Kidney tubule cell (primary cell): ENCODE data around the gene NGFR.
A peak's percentile ranks its signal among the peaks of the same experiment; 100 is the strongest.

Source experiments
- DNase-seq: peaks from one replicate; pipeline ENCODE4 v3.0.0-alpha.2; 2018; ENCODE audit warnings: low spot score

NGFR gene

DNA sequence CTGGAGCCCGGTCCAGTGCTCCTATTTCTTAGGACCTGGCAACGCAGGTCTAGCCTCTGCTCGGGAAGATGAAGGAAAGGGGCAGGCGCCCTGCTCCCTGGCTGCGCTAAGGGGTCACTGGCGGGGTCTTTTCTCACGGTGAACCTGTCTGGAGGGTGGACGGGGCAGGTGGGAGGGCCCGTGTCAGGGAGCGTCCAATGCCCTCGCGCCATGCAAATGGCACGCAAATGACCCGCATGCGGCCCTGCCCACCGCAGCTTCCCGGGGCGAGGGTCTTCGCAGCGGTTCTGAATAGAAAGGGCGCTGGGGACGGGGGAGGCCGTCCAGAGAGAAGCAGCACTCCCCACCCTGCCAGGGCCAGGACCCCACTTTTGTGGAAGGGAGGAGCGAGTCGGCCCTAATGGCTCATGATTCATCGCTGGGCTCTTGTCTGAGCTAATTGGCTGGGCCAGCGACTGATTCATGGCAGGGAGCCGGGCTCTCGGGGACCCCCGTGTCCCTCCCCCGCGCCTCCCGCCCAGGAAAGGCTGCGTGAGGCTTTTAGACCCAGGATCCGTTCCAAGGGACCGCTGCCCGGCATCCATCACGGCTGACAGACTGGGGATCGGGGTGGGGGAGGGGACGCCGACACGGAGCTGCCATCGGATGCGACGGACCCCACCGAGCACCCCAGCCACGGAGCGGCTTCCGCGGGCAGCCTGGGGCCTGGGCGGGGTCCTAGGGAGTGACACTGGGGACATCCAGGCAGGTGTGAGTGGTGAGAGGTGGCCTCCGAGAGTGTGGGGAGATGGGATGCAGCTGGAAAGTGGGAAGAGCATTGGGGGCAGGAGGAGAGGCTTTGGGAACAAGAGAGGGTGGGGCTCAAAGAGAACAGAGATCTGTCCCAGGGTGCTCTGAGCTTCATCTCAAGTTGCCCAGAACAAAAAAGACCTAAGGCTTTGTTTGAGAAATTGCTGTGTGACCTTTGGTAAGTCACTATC, 25.0 kb upstream of the NGFR start:
- no peak for DNase-seq

DNA sequence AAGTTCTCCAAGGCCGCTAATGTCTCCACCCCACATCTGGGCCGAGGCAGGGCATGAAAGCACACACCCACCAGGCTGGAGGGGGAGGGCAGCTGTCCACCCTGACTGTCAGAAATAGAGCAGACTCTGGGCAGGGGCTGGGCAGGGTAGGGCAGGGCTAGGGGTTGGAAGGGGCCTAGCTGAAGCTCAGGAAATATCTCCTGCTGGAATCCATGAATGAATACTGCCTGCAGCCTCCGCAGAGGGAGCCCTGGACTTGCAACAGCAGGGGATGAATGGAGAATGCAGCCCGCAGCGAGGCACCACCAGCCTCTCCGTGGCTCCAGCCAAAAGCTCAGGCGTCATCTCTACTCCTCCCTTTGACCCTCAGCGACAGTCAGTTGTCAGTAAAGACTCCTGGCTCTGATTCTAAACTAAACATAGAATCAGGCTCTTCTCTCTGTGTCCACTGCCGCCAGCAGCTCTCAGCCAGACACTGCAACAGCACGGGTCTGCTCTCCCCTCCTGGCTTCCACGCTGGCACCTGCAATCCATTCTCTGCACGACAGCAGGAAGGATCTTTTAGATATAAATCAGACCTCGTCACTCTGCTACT, 23.9 kb upstream of the NGFR start:
- DNase-seq: no peak

DNA sequence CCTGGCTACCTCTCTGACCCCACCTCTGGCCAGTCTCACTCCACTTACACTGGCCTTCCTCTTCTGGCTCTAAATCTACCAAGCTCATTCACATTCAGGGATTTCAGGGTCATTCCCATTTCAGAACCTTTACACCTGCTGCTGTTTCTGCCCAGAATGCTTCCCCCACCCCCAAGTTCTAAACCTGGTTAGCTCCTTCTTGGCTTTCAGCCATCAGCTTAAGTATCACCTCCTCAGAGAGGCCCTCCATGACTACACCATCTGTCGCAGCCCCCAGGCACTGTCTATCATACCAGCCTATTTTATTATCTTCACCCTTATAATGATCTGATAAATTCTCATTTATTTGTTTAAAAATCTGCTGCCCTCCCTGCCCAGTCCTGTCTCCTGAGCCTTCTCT, 23.3 kb upstream of the NGFR start:
- no peak for DNase-seq

DNA sequence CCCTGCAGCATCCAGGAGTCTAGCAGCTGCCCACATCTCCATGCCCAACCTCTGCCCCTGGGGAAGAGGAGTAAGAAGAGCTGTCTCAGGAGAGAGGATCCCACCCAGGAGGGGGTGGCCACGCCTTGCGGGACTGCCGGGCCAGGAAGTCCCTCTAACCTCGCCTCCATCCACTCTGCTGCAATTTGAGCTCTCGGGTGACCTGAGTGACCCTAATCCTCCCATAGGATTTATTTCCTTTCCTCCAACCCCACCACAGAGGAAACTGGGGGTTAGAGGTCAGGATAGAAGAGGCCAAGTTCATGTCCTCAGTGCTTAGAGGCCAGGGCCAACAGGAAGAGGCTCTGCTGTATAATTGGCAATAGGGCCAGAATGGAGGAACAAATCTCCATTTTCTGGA, 22.6 kb upstream of the NGFR start:
- no peak for DNase-seq

DNA sequence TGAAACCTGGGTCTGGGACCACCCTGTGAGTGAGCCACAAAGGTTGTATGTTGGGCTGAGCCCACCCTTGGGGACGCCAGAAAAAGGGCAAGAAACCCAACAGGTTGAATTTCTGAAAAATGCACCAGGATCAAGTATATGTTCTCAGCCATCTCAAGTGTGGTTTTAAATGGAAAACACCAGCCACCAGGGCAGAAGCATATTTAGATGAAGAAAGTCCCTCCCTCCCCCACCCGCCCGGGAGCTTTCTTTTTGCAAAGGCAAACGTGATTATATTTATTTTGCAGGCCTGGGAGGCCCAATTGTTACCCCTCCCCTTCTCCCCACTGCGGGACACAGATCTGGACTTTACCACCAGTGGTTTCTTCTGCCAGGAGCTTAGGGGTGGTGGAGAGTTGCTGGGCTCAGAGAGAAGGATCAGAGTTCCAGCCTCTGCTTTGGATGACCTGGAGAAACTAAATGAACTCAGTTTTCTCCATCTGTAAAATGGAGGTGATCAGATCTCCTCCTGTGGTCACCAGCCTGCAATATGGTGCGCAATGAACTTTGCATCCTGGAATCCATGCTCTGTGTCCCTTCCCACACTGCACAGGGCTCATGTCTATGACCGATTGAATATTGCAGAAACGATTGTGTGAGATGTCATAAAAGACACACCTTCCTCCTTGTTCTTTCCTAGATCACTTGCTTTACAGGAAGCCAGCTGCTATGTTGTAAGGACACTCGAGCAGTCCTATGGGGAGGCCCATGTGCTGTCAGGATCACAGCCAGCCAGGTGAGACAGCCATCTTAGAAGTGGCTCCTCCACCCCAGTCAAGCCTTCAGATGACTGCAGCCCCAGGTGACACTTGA, 21.0 kb upstream of the NGFR start:
- no peak for DNase-seq

DNA sequence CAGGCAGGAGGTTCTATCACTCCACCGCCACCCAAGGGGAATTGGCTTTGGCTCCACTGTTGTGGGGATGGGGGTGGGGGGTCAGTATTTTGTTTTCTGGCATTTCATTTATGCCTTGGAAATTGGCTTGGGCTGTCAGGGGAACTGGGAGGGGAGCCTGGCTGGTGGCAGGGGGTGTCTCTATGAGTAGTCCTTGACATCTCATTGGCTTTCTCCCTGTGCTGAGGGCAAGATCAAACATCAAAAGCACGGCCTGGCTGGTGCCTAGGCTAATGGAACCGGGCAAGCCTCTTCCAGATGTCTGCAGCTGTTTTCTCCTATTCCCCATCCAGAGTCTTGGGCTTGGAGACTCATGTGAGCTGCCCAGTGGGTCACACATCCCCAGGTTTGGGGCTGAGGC, 17.4 kb upstream of the NGFR start:
- no peak for DNase-seq

DNA sequence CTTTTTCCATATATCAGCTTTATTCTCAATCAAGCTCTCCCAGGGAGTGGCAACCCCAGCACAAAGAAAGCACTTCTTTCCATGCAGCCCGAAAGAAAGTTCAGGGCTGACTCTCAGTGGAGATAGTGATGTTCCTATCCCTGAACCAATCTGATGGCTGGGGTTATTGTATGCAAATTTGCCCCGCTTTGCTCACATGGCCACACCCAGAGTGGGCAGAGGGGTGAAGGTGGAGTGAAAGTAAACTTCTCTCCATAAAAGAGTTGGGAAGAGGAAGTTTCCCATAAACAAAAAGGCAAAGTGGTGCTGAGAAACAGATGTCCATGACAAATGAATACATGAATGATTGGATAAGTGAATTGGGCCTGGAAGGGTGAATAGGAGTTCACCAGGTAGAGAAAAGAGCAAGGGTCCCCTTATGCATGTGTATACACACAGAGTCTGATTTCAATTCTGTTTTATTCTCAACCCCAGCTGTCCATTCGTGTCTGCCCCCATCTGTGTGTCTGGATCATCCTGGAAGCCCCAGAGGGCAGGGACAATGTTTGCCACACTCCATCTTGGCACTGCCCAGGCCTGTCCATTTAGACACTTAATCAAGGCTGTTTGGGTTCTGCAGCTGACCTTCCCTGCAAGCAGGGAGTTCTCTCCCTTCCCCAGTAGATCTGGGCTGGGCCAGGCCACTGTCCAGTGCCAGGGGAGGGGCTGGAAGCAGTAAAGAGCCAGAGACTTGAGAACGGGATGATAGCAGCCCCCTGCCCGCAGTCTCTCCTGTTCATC, 14.1 kb upstream of the NGFR start:
- DNase-seq: no peak

DNA sequence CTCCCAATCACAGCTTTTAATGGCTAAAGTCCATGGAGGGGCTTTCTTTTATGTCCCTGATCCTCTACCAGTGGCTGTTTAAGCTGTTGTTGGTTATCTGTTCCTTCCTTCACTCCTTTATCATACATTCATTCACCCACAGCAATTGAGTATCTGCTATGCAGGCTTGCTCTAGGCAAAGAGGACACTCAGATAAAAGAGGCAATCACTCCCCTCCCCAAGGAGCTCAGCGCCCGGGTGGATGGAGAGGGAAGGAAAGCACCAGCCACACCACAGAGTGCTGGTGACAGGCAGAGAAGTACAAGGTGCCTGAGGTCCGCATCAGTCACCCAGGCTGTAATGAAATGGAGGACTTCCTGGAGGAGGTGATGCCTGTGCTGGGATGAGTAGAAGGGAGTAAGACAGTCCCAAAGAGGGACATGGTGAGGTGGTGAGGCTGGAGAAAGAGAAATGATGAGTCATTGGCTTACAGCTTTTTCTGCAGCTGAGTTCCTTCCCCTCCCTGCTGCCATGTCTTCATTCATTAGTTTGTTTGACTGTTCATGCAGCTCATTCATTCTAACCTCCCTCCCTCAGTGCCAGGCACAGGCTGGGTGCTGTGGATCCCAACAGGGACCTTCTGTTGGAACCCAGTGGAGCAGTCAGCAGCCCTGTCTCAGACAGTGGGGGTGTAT, 12.8 kb upstream of the NGFR start:
- DNase-seq: peak; percentile 22

DNA sequence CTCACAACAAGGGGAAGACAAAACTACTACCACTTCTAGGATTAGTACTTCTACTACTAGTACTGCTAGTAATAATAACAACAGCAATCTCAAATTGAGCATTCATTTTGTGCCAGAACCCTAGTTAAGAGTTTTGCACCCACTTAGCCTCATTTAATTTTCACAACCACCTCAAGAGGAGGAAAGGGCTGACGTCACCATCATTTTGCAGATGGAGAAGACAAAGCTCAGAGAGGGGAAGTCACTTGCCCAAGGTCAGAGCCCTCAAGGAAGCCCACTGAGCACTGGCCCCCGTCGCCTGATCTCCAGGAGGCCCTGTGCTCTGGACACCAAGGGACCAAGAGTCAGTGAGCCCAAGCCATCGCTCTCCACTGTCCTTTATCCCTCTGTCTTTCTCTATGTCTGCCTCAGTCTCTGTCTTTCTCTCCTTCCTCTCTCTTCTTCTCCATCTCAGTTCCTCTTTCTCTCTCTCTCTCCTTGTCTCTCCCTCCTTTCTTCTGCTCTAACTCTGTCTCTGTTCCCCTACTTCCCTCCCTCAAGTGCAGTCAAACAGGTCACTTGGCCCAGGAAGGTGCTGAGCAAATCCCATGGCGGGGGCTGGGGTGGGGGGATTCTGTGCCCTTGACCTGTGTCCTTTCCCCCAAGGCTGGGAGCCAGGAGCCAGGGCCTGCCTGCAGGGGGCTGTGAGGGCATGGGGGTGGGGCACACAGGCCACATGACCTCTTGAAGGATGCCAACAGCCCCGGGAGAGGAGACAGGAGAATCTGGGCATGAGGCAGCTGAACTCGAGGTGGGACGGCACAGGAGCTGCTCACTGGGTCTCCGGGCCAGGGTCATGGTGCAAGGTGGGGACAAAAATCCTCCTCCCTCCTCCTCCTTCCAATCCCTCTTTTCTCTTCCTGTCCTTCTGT, 11.2 kb upstream of the NGFR start:
- no peak for DNase-seq

DNA sequence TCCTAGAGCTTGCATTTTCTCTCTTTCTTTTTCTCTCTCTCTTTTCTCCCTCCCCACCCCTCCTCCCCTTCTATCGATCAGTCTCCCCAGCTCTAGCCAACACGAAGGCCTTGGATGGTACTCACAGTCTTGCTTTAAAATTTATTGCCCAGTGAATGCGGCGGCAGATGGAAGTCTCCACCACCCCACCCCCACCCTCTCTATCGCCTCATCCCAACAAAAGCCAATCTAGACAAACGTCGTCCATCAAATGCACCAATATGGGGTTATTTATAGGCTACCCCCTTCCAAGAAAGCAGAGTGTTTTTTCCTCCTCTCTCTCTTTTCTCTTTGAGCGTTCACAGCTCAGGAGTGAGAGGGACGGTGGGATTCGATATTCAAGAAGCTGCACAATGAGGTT, 10.5 kb upstream of the NGFR start:
- no peak for DNase-seq

DNA sequence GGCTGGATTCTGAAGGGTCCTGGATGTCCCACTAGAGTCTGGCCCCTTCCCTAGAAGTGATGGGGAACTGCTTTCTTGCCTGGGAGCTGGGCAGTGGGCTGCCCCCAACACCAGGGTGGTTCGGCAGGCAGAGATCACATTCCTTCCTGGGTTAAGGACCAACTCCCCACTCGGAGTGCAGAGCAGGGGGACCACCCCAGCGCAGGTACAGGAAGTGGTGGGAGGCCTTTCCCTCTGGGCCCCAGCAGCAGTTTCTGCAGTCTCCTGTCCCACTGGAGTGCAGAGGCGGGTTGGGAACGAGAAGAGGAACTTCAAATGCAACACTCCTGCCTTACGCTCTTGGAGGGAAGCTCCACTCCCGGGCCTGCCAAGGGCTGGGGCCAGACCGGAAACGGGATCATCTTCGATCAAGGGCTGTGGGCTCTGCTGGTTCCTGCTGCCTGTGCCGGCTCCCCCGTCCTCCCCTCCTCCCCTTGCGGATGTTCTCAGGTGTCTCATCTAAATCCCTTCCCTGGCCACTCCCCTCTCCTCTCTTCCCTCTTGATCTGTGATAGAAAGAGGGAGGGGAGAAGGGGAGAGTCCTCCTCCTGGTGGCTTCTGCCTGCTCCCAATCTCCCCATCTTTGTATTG, 9.0 kb upstream of the NGFR start:
- no peak for DNase-seq

DNA sequence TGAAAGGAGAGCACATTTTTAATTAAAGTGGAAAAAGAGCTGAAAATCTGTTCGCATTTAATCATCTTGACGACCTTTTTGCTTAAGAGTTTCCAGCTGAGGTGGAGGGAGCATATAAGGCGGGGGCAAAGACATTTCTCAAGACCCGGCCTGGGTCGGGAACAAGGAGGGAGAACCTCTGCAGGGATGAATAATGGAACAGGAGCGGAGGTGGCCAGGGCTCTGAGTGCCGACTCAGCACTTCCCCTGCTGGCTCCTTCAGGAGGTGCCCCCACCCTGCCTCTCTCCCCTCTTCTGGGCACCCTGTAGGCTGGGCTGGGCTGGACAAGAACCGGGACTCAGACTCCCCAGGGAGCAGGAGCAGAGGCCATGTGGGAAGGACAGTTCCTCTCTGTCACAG, 7.9 kb upstream of the NGFR start:
- DNase-seq: no peak

DNA sequence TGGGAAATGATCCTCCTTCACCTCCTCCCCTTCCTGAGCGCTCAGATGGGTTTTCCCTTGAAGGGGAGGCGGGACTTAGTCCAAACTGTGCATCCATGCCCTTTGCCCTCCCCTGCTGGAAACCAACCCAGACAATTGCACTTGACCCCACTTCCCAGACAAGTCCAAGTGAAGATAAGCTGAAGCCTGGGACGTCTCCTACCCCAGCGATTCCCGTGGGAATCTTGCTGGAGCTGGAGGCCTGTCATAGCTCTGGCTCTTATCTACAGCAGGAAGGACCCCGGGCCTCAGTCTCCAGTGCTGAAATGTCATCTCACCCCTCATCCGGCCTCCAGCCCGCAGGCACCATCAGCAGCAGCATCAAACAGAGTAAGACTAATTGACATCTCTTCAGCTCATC, 6.5 kb upstream of the NGFR start:
- DNase-seq: no peak

DNA sequence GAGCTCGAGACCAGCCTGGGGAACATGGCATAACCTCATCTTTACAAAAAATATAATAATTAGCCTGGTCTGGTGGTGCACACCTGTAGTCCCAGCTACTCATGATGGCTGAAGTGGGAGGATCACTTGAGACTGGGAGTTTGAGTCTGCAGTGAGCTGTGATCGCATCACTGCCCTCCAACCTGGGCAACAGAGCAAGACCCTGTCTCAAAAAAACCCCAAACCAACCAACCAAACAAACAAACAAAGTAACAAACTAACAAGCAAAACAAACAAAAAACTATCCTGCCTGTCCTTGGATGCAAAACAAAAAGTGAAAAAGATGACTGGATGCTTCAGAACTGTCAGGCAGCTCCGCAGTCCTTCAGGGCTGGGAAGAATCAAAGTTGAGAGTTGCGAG, 5.7 kb upstream of the NGFR start:
- DNase-seq: no peak

DNA sequence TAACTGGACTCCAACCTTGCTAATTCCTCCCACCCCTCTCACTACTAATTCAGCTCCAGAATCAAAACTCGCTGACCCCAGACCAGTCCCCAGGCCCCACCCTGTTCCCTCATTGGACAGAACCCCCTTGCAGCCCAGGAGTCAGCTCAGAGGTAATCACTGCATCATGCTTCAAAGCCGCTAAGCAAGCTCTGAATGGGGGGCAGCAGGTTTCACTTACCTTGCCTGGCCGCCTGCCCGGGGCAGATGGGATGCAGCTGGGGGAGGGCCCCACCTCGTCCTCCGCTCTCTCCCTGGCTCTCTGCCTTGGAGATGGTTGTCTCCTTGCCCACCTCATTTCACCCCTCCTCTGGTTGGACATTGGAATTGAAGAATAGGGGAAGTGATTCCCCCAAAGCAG, 4.8 kb upstream of the NGFR start:
- DNase-seq: no peak

DNA sequence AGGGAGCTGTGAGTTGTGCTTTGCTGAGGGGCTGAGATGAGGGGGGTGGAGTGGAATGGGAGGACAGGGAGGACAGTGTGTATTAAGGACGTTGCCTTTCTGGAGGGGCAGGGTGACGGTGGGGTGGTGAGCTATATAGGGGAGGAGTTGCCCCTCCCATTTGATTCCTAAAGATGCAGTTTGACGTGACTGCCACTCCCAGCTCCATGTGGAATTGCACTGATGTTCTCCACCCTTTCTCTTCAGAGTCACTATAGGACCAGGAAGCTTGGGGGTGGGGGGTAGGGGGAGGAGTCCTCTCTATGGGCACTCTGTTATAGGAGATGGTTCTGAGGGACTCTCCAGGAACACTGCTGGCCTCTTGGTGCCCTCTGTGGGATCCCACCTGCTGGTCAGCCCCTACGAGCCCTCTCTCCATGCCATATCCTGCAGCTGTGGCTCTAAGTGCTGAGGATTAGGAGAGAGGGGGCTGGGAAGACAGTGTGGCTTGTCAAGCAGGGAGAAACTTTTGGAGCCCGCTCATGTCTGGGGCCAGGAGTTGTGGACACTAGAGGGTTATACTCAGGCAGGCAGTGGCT, 3.8 kb upstream of the NGFR start:
- no peak for DNase-seq

DNA sequence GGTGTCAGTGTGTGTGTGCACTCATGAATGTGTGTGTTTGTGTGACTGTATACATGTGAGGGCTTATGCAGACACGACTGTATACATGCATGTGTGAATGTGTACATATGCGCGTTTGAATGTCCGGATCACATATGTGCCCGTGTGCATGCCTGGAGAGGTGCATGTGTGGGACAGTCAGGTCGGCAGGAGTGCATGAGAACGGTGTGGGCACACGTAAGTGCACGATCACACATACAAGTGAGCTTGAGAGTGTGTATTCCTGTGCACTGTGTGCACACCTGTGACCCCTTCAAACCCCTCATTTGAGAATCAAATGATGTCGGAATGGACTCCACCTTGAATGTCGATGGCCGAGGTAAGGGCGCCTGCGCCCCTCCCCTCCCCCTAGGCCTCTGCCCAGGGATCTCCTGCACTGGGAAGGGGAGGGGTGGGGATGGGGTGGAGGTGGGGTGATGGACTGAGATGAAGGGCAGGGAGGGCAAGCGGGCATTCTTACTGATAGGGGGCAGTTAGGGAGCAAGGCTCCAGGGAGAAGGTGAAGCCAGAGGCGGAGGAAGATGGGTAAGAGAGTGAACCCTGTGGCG, 601 bp upstream of the NGFR start:
- DNase-seq: no peak

DNA sequence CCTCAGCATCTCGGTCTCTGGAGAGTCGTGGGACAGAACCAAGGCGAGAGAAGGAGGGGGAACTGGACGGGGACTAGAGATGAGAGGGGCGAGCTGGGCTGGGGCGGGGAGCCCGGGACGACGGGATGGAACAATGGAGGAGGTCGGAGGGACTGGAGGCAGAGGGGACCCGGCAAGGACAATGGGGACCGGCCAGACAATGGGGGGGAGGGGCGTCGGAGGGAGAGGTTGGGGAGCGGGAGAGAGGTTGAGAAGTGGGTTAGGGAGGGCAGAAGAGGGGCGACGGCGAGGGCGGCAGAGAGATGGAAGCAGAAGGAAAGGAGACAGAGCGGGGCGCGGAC, 719 bp downstream of the NGFR start:
- no peak for DNase-seq

DNA sequence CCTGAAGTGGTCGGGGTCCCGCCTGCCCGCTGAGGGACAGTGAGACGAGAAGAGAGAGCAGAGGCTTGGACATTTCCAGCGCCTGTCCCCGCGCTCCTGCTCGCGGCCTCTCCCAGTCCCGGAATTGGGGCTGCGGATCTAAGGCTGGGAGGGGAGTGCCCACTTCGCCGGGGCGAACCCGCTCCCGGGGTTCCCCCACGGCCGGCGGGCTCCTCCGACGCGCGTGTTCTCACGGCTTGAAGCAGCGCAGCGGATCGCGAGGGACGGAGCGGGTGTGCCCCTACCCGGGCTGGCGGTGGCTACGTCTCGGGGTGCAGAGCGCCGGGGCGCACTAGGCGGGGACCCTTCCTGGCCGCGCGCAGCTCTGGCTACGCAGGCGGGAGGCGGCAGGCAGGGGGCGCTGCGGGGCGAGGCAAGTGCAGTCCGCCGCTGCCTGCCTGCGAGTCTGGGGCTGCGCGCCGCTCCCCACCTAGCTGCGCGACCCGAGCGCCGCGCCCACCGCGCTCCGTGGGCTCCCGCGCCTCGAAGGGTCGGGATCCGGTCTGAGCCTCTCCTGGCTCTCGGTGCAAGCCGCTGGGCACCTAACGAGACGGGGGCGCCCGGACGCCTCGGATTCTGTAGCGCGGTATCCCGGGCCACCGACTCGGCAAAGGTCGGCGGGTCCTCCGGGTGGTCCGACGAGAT, 1.2 kb downstream of the NGFR start:
- DNase-seq: peak; percentile 40
